AG04449 (cell line): Measurements from ENCODE around the gene SSTR3.

Source experiments
- CTCF ChIA-PET: fragments of 350-600 bp; formaldehyde crosslinking; extraction: SDS; loops from one replicate; lab custom pipeline; 2021; ENCODE audit warnings: antibody characterized with exemption; lab: Yijun Ruan, JAX
- POLR2A ChIA-PET: fragments of 400-600, 350-600 bp; formaldehyde crosslinking; extraction: SDS; loops from one replicate; lab custom pipeline; 2020; ENCODE audit warnings: antibody characterized with exemption, inconsistent platforms; lab: Yijun Ruan, JAX
- DNase-seq: peaks from one replicate; pipeline ENCODE4 v3.0.0-alpha.2; 2010; ENCODE audit warnings: low read depth, low spot score
- H3K4me3 ChIP-seq: 2 replicates; pipeline ENCODE4 v1.5.1; 2011; ENCODE audit warnings: low read depth, mild to moderate bottlenecking, control low read depth, low read length
- TF ChIP-seq, protein P1 (sequence below): IDR thresholded peaks from one replicate; pipeline ENCODE4 v1.5.1; 2011; ENCODE audit warnings: mild to moderate bottlenecking, moderate library complexity, low read length, control low read depth, inconsistent platforms; ENCODE audit not compliant: insufficient read depth; ENCODE audit errors: missing control alignments

Gene SSTR3

DNA sequence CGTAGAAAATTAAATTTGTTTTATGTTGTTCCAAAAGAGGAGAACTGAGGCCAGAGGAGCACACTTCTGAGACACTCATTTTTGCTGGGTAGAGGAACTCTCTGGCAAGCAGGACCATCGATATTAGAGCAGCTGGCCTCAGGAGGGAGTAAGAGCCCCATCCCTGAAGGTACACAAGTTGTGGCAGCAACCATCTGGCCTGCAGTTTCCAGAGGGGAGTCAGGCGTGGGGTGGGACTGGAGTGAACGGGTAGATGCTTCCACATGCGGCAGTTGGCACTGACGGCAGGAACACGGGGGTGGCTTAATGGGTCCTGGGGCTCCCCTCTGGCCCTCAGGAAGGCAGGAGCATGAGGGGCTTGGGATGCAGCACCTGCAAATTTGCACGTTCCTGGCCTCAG, 13.2 kb upstream of the SSTR3 start:
- ChIA-PET CTCF (interaction anchor here (0.8 to 4.9 kb wide), 4 partner anchors 9 to 231 kb away, joined by 3 to 41 read pairs (median 5); no protein-coding TSS in a partner anchor), POLR2A (no interaction called here)
- no peak overlapping the region for H3K4me3 ChIP-seq
- no peak for DNase-seq
- TF ChIP-seq, protein P1, sequence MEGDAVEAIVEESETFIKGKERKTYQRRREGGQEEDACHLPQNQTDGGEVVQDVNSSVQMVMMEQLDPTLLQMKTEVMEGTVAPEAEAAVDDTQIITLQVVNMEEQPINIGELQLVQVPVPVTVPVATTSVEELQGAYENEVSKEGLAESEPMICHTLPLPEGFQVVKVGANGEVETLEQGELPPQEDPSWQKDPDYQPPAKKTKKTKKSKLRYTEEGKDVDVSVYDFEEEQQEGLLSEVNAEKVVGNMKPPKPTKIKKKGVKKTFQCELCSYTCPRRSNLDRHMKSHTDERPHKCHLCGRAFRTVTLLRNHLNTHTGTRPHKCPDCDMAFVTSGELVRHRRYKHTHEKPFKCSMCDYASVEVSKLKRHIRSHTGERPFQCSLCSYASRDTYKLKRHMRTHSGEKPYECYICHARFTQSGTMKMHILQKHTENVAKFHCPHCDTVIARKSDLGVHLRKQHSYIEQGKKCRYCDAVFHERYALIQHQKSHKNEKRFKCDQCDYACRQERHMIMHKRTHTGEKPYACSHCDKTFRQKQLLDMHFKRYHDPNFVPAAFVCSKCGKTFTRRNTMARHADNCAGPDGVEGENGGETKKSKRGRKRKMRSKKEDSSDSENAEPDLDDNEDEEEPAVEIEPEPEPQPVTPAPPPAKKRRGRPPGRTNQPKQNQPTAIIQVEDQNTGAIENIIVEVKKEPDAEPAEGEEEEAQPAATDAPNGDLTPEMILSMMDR: peak; percentile 18

DNA sequence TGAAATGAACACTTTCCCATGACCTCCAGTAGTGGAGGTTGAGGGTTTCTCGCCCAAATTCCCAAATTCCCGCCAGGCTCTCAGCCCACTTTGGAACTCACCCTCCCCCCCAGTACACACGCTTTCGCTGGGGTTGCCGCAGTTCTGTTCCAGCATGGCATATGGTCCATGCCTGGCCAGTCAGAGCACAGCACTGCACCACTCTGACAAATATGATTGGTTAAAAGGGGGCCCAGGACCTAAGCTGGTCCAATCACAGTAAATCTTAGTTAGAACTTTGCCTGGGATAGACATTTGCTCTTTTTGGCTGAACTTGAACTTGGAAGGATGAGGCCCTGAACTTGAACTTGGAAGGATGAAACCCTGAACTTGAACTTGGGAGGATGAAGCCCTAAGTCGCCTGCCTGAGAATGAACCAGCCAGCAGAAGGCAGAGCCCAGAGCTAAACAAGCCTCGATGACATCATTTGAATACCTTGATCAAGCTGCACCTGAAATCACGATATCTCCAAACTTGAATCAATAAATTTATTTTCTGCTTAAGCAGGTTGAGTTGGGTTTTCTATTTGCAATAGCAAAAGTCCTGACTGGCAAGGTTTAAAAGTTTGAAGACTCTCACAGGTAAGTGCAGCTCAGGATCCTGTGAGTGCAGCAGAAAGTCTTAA, 12.6 kb upstream of the SSTR3 start:
- no peak overlapping the region for H3K4me3 ChIP-seq
- TF ChIP-seq, protein P1: no peak
- CTCF ChIA-PET: interaction anchor here (1.3 to 4.9 kb wide), 3 partner anchors 25 to 232 kb away, joined by 4 to 41 read pairs (median 6); no protein-coding TSS in a partner anchor
- POLR2A ChIA-PET: no interaction called here
- DNase-seq: no peak

DNA sequence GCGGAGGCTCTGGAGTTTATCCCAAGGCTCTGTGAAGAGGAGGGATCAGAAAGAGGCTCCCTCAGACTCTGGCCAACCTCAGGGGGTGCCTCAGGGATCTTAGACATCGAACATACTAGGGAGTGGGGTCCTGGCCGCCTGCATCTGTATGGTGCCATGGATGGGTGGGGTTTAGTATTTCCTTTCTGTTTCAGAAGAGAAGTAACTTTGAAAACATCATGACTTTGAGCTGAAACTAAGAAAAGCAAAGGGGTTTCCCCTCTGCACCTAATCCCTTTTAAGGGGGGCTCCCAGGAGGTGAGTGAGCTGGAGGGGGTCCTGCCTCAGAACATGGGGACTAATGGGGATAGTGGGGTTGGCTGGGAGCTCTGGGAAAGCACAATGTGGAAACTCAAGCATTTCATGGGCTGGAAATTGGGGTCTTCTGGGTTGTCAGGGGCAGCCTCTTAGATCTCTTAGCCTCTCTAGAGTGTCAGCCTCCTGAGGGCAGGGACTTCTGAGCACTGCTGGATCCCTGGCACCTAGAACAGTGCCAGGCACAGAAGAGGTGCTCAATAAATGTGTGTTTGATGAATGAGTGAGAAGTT, 11.8 kb upstream of the SSTR3 start:
- H3K4me3 ChIP-seq: no peak overlapping the region
- CTCF ChIA-PET: interaction anchor here (2.8 to 4.9 kb wide), 2 partner anchors 24 to 37 kb away, joined by 12 to 41 read pairs; no protein-coding TSS in a partner anchor
- TF ChIP-seq, protein P1: no peak
- DNase-seq: no peak
- POLR2A ChIA-PET: no interaction called here

DNA sequence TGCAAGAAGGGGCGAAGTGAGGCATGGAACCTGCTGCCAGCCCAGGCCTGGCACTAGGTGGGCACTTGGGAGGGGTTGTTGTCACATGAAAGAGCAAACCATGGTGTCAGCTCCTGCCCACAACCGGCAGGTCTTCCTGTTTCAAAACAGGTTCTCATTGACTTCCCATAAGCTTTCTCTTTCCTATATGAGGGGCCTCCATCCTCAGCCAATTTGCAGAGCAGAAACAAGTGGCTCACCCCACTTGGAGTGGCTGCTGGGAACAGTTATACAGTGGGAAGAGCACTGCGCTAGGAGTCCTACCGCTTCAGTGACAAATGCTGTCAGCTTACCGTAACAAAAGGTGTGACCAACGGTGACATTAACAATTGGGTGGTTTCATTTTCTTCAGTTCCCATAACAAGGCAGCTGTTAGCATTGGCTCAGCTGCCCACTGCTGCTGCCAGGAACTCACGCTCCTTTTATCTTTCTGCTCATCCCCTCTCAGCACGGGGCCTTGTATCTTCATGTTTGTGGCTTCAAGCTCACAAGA, 10.2 kb upstream of the SSTR3 start:
- H3K4me3 ChIP-seq: no peak overlapping the region
- POLR2A ChIA-PET: no interaction called here
- DNase-seq: no peak
- CTCF ChIA-PET: interaction anchor here (1.0 to 4.9 kb wide), 3 partner anchors 15 to 38 kb away, joined by 3 to 41 read pairs (median 12); no protein-coding TSS in a partner anchor
- TF ChIP-seq, protein P1: no peak

DNA sequence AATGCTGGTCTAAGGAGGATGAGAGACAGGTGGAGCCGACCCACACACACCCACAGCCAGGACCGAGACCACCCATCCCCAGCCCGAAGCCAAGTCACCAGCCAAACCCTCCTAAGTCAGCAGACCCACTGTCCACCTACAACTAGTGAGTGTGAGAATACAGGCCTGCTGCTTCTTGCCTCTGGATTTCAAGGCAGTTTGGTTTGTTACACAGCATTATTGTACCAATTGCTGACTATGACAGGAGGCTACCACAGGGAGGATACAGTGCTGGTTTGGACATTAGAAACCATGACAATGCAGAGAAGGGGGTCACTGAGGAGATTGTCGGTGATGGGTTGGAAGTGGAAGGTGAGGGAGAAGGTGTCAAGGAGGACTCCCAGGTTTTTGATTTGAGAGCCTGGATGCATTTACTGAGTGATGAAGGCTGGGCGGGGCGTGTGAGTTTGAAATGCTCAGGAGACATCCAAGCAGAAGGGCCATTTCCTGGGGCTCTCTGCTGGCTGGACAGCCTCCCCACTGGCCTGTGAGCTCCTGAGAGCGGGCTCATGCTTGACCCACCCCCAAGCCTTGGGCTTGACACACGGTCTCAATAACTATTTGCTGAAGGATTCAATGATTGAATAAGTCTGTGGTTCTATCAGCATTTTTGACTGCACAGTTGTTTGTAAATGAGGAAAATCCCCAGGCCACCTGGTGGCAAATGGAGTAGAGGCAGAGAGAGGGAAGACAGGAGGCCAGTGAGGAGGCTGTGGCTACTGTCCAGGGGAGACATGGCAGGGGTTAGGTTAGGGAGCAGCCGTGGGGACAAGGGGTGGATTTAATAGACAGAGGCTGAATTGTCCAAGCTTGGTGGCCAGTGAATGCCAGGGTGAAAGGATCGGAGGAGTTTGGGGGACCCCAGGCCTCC, 9.4 kb upstream of the SSTR3 start:
- no peak for DNase-seq
- ChIA-PET CTCF (interaction anchor here (2.8 to 4.9 kb wide), 3 partner anchors 22 to 39 kb away, joined by 12 to 41 read pairs (median 16); no protein-coding TSS in a partner anchor), POLR2A (no interaction called here)
- TF ChIP-seq, protein P1: no peak
- H3K4me3 ChIP-seq: no peak overlapping the region
